HepG2 (cell line): ENCODE results near the gene SYT7. TPM values are rescaled to one million over a fixed set of nuclear protein-coding genes. Genes with fewer than 3 reads are reported as not detected.

ENCODE experiments used
- ATAC-seq: fragments of 200-7000 bp; cut with Tn5 transposase; 3 replicates; pipeline ENCODE4 v1.9.1; 2020; ENCODE audit warnings: mild to moderate bottlenecking, moderate library complexity
- BruUV-seq: library from RNA; stranded (reverse); fragments of 400-500 nt; replicated peaks from 2 replicates; lab custom pipeline; 2021; lab: Mats Ljungman, UMichigan
- CTCF ChIA-PET: fragments of 300-600 bp; formaldehyde crosslinking; extraction: SDS; loops from one replicate; lab custom pipeline; 2021; ENCODE audit warnings: low total read pairs, inconsistent platforms, low intra/inter-chr PET ratio; lab: Yijun Ruan, JAX
- POLR2A ChIA-PET: fragments of 350-600 bp; sonication (Branson Sonifier 250); formaldehyde crosslinking; loops from one replicate; lab custom pipeline; 2020; ENCODE audit warnings: antibody characterized with exemption, inconsistent platforms; lab: Yijun Ruan, JAX
- DNase-seq: peaks from one replicate; pipeline ENCODE4 v3.0.0-alpha.2; 2015; ENCODE audit warnings: low spot score
- FAIRE-seq: peaks from 3 replicates; lab custom pipeline; 2011; peaks lifted over from hg19 to GRCh38; lab: Jason Lieb, UNC
- H2AFZ ChIP-seq: one replicate; pipeline ENCODE4 v1.6.1; 2011; ENCODE audit warnings: low read length, inconsistent platforms
- H3K27ac ChIP-seq: fragments of 300-600 bp; 3 replicates; pipeline ENCODE4 v1.8.0; 2011; ENCODE audit warnings: mixed run types, mild to moderate bottlenecking, mixed read lengths, low read length, inconsistent platforms; ENCODE audit not compliant: insufficient read depth; ENCODE audit errors: extremely low read length
- H3K27me3 ChIP-seq, 2 experiments: fragments of 200-600 bp in 1 of 2; 2 replicates in 1 of 2; 3 replicates in 1 of 2; pipeline versions ENCODE4 v1.6.0 to v1.8.0; 2011; ENCODE audit warnings: low read length in 2 of 2, mild to moderate bottlenecking in 2 of 2, moderate library complexity in 2 of 2, inconsistent platforms in 1 of 2; ENCODE audit not compliant: insufficient read depth in 2 of 2, control insufficient read depth in 1 of 2
- H3K36me3 ChIP-seq, 2 experiments: fragments of 200-600 bp in 1 of 2; replicated peaks in 1 of 2; 2 replicates in 1 of 2; 3 replicates in 1 of 2; pipeline versions ENCODE4 v1.5.1 to v1.8.0; 2011; ENCODE audit warnings: low read length in 2 of 2, inconsistent platforms in 1 of 2; ENCODE audit not compliant: insufficient read depth in 2 of 2, control insufficient read depth in 1 of 2
- H3K4me1 ChIP-seq: 2 replicates; pipeline ENCODE4 v1.5.1; 2012; ENCODE audit warnings: low read length, inconsistent platforms; ENCODE audit not compliant: insufficient read depth
- H3K4me2 ChIP-seq: 2 replicates; pipeline ENCODE4 v1.6.0; 2011; ENCODE audit warnings: low read depth, low read length, inconsistent platforms
- H3K4me3 ChIP-seq, 3 experiments: fragments of 200-600 bp in 1 of 3; sonication (generic), shearing (Covaris generic) in 1 of 3; replicated peaks in 1 of 3; 2 replicates each; pipeline ENCODE4 v1.5.1; 2011 to 2016; ENCODE audit warnings: low read length in 3 of 3, inconsistent platforms in 2 of 3, low read depth in 2 of 3, mild to moderate bottlenecking in 2 of 3, control low read depth in 1 of 3, mixed read lengths in 1 of 3; ENCODE audit not compliant: insufficient read depth in 1 of 3
- H3K79me2 ChIP-seq: one replicate; pipeline ENCODE4 v1.6.1; 2011; ENCODE audit warnings: low read length, inconsistent platforms; ENCODE audit not compliant: insufficient read depth
- H3K9ac ChIP-seq: 2 replicates; pipeline ENCODE4 v1.6.0; 2011; ENCODE audit warnings: mild to moderate bottlenecking, low read depth, low read length, inconsistent platforms; ENCODE audit not compliant: insufficient read depth
- H3K9me3 ChIP-seq: 2 replicates; pipeline ENCODE4 v1.5.1; 2012; ENCODE audit warnings: mild to moderate bottlenecking, low read length
- H4K20me1 ChIP-seq: 2 replicates; pipeline ENCODE4 v1.6.0; 2011; ENCODE audit warnings: inconsistent platforms, mild to moderate bottlenecking, low read length, moderate library complexity; ENCODE audit not compliant: insufficient read depth
- CC2D1A ChIP-seq: sonication (generic); formaldehyde crosslinking; IDR thresholded peaks from 2 replicates; pipeline ENCODE4 v1.8.1; 2023; ENCODE audit warnings: mild to moderate bottlenecking, missing genetic modification reagents
- CHD2 ChIP-seq: IDR thresholded peaks from 2 replicates; pipeline ENCODE4 v1.6.1; 2011; ENCODE audit warnings: low read depth, low read length, improper control_type of control experiment
- FOXO4 ChIP-seq: sonication (generic); formaldehyde crosslinking; conservative IDR thresholded peaks from 2 replicates; pipeline ENCODE4 v1.8.1; 2023; ENCODE audit warnings: missing genetic modification reagents
- HNRNPK ChIP-seq: fragments of 200-400 bp; formaldehyde crosslinking; IDR thresholded peaks from 2 replicates; pipeline ENCODE4 v1.6.1; 2018; ENCODE audit warnings: low read length, low read depth, moderate library complexity, mild to moderate bottlenecking; ENCODE audit not compliant: poor library complexity, severe bottlenecking
- JUND ChIP-seq: sonication (generic); formaldehyde crosslinking; IDR thresholded peaks from 2 replicates; pipeline ENCODE4 v1.8.0; 2022; ENCODE audit warnings: mild to moderate bottlenecking, missing genetic modification reagents
- KLF12 ChIP-seq: sonication (generic); formaldehyde crosslinking; IDR thresholded peaks from 2 replicates; pipeline ENCODE4 v1.4.0; 2020; ENCODE audit warnings: missing genetic modification reagents, borderline replicate concordance
- SOX13 ChIP-seq, 3 experiments: fragments of 450-650 bp in 1 of 3; sonication (generic) in 1 of 3; formaldehyde crosslinking in 1 of 3; IDR thresholded peaks in 2 of 3; conservative IDR thresholded peaks in 1 of 3; 2 replicates each; pipeline versions ENCODE4 v1.5.0 to v1.6.1; 2016 to 2020; ENCODE audit warnings: antibody characterized with exemption in 1 of 3, mild to moderate bottlenecking in 1 of 3, missing compliant biosample characterization in 1 of 3, missing genetic modification reagents in 1 of 3, moderate library complexity in 1 of 3
- TBP ChIP-seq: sonication (generic); formaldehyde crosslinking; IDR thresholded peaks from 2 replicates; pipeline ENCODE4 v1.5.0; 2020; ENCODE audit warnings: missing genetic modification reagents
- YEATS4 ChIP-seq: sonication (generic); formaldehyde crosslinking; IDR thresholded peaks from 2 replicates; pipeline ENCODE4 v1.4.0; 2020; ENCODE audit warnings: missing genetic modification reagents, borderline replicate concordance
- ZNF180 ChIP-seq: sonication (generic); formaldehyde crosslinking; IDR thresholded peaks from 2 replicates; pipeline ENCODE4 v1.4.0; 2020; ENCODE audit warnings: low read depth, missing genetic modification reagents, borderline replicate concordance
- ZNF329 ChIP-seq: sonication (generic); formaldehyde crosslinking; IDR thresholded peaks from 2 replicates; pipeline ENCODE4 v1.9.0; 2021; ENCODE audit warnings: low read depth, mild to moderate bottlenecking, missing genetic modification reagents
- ZNF564 ChIP-seq: sonication (generic); formaldehyde crosslinking; IDR thresholded peaks from 2 replicates; pipeline ENCODE4 v1.8.1; 2023; ENCODE audit warnings: mild to moderate bottlenecking, missing genetic modification reagents
- ZNF761 ChIP-seq: sonication (generic); formaldehyde crosslinking; conservative IDR thresholded peaks from 2 replicates; pipeline ENCODE4 v1.4.0; 2020; ENCODE audit warnings: mild to moderate bottlenecking, missing genetic modification reagents
- ZSCAN21 ChIP-seq: sonication (generic); formaldehyde crosslinking; IDR thresholded peaks from 2 replicates; pipeline ENCODE4 v1.8.0; 2022; ENCODE audit warnings: mild to moderate bottlenecking, missing genetic modification reagents, moderate library complexity, borderline replicate concordance
- WGBS: methylation state at CpG from one replicate; pipeline ENCODE4 v1.1.6; 2017; ENCODE audit warnings: low lambda C conversion rate; 5-methylcytosine and 5-hydroxymethylcytosine counted together
- in situ Hi-C: cut with HindIII; loops from 2 replicates; pipeline ENCODE4 v1.10.0; 2017; ENCODE audit warnings: low pct_unique_long_range_greater_than_20kb; ENCODE audit not compliant: extremely low pct_ligation_motif_present
- intact Hi-C: fragments of 100-400 bp; cut with micrococcal nuclease; formaldehyde crosslinking; loops from one replicate; pipeline ENCODE4 v1.10.0; 2022; ENCODE audit not compliant: unreplicated experiment
- polyA plus RNA-seq, 8 experiments: library from polyadenylated mRNA; depleted of rRNA in 3 of 8; stranded (reverse) in 7 of 8; unstranded in 1 of 8; fragments of >200 nt; fragmentation: Illumina TruSeq in 4 of 8; extraction: Trizol in 4 of 8; gene quantifications; 2 replicates each; pipeline versions ENCODE4 v1.2.1 to v1.2.3, GENCODE V29; 2011 to 2016; ENCODE audit warnings: low read depth in 4 of 8, missing spikeins in 1 of 8, mixed read lengths in 1 of 8; ENCODE audit not compliant: insufficient read depth in 1 of 8
- total RNA-seq, 5 experiments: library from RNA; depleted of rRNA; stranded (reverse); fragments of >200 nt; fragmentation: Illumina TruSeq; extraction: Trizol; gene quantifications; 2 replicates each; pipeline ENCODE4 v1.2.3, GENCODE V29; 2016; ENCODE audit warnings: low read depth in 1 of 5
- TF ChIP-seq, protein P1 (sequence below): sonication (generic); formaldehyde crosslinking; IDR thresholded peaks from 2 replicates; pipeline ENCODE4 v1.4.0; 2020; ENCODE audit warnings: mild to moderate bottlenecking, low read depth, missing genetic modification reagents
- TF ChIP-seq, protein P2 (sequence below): sonication (generic); formaldehyde crosslinking; conservative IDR thresholded peaks from 2 replicates; pipeline ENCODE4 v1.4.0; 2020; ENCODE audit warnings: missing genetic modification reagents

The SYT7 gene
- total and polyA plus RNA-seq, 2 of the 13 experiments (the other 11 are each of a cell fraction or from before 2014, with no cell fraction given), result 1.4 to 4.4 TPM

GRCh38 chr11:61535998-61536675 lies 44.7 kb downstream of the SYT7 start:
- ChIA-PET CTCF (no interaction called here), POLR2A (no interaction called here)
- in situ Hi-C loops (no loop called here), intact Hi-C loops (no loop called here)
- Histone ChIP-seq H3K79me2 (no peaks in the 10 kb centered on the region), H3K4me1 (peaks cover 27% of the 10 kb centered on the region), H3K27me3 (peaks cover 0 to 3% of the 10 kb centered on the region in 2 experiments; a peak in 2 of 5 replicates), H3K9me3 (no peaks in the 10 kb centered on the region), H4K20me1 (no peaks in the 10 kb centered on the region), H3K9ac (no peak overlapping the region), H3K27ac (no peak overlapping the region), H3K4me2 (no peak overlapping the region), H2AFZ (no peak overlapping the region), H3K36me3 (no peaks in the 10 kb centered on the region), H3K4me3 (no peak overlapping the region)
- ATAC-seq (no peak), FAIRE-seq (no peak), DNase-seq (no peak)
- TF ChIP-seq FOXO4, result no peak
- TF ChIP-seq, protein P1, sequence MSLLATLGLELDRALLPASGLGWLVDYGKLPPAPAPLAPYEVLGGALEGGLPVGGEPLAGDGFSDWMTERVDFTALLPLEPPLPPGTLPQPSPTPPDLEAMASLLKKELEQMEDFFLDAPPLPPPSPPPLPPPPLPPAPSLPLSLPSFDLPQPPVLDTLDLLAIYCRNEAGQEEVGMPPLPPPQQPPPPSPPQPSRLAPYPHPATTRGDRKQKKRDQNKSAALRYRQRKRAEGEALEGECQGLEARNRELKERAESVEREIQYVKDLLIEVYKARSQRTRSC, result no peak
- no peak for TF ChIP-seq ZNF329 (CRISPR knock-in tag)
- no peak for TF ChIP-seq SOX13 (IDR thresholded peaks at IDR 0.05)
- TF ChIP-seq SOX13 (CRISPR knock-in tag; conservative IDR thresholded peaks at IDR 0.05 in 1 of 2, IDR thresholded peaks at IDR 0.05 in 1 of 2), result no peak
- TF ChIP-seq, protein P2, sequence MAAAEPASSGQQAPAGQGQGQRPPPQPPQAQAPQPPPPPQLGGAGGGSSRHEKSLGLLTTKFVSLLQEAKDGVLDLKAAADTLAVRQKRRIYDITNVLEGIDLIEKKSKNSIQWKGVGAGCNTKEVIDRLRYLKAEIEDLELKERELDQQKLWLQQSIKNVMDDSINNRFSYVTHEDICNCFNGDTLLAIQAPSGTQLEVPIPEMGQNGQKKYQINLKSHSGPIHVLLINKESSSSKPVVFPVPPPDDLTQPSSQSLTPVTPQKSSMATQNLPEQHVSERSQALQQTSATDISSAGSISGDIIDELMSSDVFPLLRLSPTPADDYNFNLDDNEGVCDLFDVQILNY (CRISPR knock-in tag), result no peak
- TF ChIP-seq CHD2, result no peak
- no peak for TF ChIP-seq HNRNPK
- no peak for TF ChIP-seq YEATS4 (CRISPR knock-in tag)
- no peak for TF ChIP-seq ZSCAN21 (CRISPR knock-in tag)
- no peak for TF ChIP-seq ZNF180 (CRISPR knock-in tag)
- TF ChIP-seq CC2D1A (CRISPR knock-in tag), result no peak
- TF ChIP-seq KLF12 (CRISPR knock-in tag), result no peak
- TF ChIP-seq ZNF564, result no peak
- TF ChIP-seq ZNF761 (CRISPR knock-in tag), result no peak
- no peak for TF ChIP-seq TBP (CRISPR knock-in tag)
- TF ChIP-seq JUND, result no peak
- 69% methylated on average over 16 of the region's 17 CpGs for WGBS
- no TSS peak for BruUV-seq
